Activated naive CD4-positive, alpha-beta T cell treated with anti-CD3 and anti-CD28 coated beads, Interleukin-2, amount 50 U/mL, for 72 hours (primary cell): Measurements from ENCODE around the gene EPS8L2. TPM values are rescaled to one million over a fixed set of nuclear protein-coding genes. Genes with fewer than 3 reads are reported as not detected.

ENCODE experiments used
- ATAC-seq, 2 donors: fragments of 150-1000 bp; cut with Tn5 transposase; 2 replicates each; pipeline ENCODE4 v1.10.0; 2021; ENCODE audit warnings: mild to moderate bottlenecking in 2 of 2, moderate library complexity in 2 of 2
- DNase-seq, 2 donors: peaks; one replicate each; pipeline ENCODE4 v3.0.0; 2021 to 2022; ENCODE audit warnings: low spot score in 2 of 2
- H3K27ac Mint-ChIP-seq, 2 donors: one replicate each; pipeline ENCODE4 v1.8.0; 2022; ENCODE audit warnings: mild to moderate bottlenecking in 2 of 2, mixed read lengths in 2 of 2
- H3K36me3 Mint-ChIP-seq, 2 donors: one replicate each; pipeline ENCODE4 v1.8.0; 2022; ENCODE audit warnings: mixed read lengths in 2 of 2
- H3K9me3 Mint-ChIP-seq, 2 donors: one replicate each; pipeline ENCODE4 v1.8.0; 2022; ENCODE audit warnings: mixed read lengths in 2 of 2
- total RNA-seq, 2 donors: library from RNA; stranded (reverse); gene quantifications; one replicate each; pipeline ENCODE4 v1.2.3, GENCODE V29; 2022

EPS8L2 gene
- total RNA-seq, 2 donors from 2014 or later = 2.4 to 34.1 TPM

DNA sequence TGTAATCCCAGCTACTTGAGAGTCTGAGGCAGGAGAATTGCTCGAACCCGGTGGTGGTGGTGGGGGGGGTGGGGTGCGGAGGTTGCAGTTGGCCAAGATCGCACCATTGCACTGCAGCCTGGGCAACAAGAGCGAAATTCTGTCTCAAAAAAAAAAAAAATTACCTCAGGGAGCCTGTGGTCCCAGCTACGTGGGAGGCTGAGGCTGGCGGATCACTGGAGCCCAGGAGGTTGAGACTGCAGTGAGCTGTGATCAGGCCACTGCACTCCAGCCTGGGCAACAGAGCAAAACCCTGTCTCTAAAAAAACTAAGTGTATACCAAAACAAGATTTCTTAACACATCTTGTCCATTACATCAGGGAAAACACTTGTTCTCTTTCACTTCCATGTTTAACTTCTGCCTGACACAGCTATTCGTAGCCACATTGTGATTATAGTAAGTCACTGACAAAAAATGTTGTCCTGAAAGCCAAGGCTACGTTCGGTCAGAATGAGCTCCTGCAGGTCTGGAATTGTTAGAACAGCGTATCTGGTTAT, 9.0 kb upstream of the EPS8L2 start:
- peak overlapping the region; percentile 36 to 96 for H3K27ac Mint-ChIP-seq
- ATAC-seq (no peak), DNase-seq (no peak)
- peaks cover 7 to 11% of the 10 kb centered on the region in 2 donors for H3K36me3 Mint-ChIP-seq
- H3K9me3 Mint-ChIP-seq = no peaks in the 10 kb centered on the region

DNA sequence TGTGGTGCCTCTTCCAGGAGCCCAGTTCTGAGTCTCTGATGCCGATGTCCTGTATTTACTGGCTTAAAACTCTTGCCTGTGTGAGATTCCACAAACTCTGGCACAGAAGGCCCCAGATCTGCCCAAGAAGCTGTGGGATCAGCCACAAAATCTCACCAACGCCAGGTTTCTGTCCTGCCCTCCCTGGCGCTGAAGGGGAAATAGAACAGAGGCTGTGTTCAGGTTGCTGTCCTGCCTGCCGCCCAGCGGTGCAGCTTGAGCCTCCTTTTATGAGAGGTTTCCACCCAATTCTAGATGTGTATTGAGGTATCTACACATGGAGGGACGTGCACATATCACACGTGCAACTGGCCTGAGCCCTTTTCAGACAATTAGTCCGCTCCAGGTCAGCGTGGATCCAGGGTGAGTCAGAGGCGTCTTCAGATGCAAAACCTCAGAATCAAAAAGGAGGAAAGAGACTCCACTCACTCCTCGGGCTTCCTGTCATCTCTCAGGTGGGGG, 8.2 kb upstream of the EPS8L2 start:
- DNase-seq = no peak
- peak overlapping the region; percentile 15 to 79 for H3K27ac Mint-ChIP-seq
- H3K36me3 Mint-ChIP-seq = peaks cover 7 to 10% of the 10 kb centered on the region in 2 donors
- no peaks in the 10 kb centered on the region for H3K9me3 Mint-ChIP-seq
- ATAC-seq = no peak

DNA sequence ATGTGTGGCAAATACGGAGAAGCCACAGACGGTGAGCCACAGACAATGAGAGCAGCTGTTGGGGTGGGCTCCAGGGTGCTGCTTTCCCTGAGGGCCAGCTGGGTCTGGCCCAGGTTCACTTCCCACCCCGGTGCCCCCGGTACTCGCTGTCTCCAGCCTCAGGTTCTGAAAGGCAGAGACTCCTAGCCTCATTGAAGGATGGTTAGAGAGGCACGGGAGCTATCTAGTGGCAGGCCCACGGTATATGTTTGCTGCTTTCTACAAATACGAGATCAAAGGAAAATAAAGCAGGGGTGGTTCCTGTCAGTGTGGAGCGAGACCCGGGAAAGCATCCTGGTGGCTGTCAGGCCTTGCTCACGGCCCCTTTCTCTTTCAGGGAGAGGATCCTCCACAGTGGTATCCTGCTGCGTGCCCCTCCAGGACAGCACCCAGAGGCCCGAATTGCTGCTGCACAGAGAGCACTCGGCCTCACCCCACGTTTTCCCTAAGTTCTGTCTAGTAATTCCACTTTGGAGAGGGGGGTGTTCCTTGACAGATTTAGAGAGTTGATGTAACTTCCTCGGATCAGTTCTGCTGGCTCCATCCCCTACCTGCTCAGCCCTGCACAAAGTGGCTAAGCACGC, 7.4 kb upstream of the EPS8L2 start:
- H3K9me3 Mint-ChIP-seq = no peaks in the 10 kb centered on the region
- ATAC-seq (no peak), DNase-seq (no peak)
- H3K27ac Mint-ChIP-seq = peak overlapping the region; percentile 15 to 79
- peaks cover 3% of the 10 kb centered on the region in 2 donors for H3K36me3 Mint-ChIP-seq

DNA sequence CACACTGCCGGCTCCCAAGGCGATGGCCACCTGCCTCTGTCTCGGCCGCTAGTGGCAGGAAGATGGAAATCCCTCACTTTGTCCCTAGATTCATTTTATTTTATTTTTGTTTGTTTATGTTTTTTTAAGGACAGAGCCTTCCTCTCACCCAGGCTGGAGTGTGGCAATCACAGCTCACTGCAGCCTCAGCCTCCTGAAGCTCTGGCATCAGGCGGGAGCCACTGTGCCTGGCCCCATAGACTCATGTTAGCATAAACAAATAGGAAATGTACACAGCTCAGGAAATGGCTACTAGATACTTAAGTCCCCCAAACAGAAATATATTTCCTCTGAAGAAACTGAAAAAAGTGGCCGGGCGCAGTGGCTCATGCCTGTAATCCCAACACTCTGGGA, 6.9 kb upstream of the EPS8L2 start:
- no peak for ATAC-seq
- no peak overlapping the region for H3K27ac Mint-ChIP-seq
- H3K36me3 Mint-ChIP-seq = no peaks in the 10 kb centered on the region

DNA sequence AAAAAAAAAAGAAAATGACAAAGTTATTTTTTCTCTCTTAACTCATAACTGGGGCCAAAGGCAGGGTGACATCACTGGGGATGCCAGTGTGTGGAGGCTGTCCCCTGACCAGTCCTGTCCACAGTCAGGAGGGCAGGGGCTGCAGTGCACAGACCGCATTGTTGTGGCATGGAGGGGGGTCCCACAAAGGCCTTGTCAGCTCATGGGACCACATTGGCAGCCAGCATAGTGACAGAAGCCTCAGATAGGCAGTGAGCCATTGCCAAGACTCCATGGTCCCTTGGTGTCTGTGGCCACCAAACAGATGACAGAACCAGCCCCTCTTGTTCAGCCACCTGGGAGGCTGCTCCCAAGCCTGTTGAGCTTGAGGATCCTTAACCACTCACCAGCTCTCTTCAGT, 6.3 kb upstream of the EPS8L2 start:
- Mint-ChIP-seq H3K36me3 (no peaks in the 10 kb centered on the region), H3K27ac (no peak overlapping the region), H3K9me3 (no peaks in the 10 kb centered on the region)
- no peak for ATAC-seq
- no peak for DNase-seq

More for the DNA sequence above, 6.9 kb upstream of the EPS8L2 start:
- no peaks in the 10 kb centered on the region for H3K9me3 Mint-ChIP-seq
- DNase-seq = no peak

DNA sequence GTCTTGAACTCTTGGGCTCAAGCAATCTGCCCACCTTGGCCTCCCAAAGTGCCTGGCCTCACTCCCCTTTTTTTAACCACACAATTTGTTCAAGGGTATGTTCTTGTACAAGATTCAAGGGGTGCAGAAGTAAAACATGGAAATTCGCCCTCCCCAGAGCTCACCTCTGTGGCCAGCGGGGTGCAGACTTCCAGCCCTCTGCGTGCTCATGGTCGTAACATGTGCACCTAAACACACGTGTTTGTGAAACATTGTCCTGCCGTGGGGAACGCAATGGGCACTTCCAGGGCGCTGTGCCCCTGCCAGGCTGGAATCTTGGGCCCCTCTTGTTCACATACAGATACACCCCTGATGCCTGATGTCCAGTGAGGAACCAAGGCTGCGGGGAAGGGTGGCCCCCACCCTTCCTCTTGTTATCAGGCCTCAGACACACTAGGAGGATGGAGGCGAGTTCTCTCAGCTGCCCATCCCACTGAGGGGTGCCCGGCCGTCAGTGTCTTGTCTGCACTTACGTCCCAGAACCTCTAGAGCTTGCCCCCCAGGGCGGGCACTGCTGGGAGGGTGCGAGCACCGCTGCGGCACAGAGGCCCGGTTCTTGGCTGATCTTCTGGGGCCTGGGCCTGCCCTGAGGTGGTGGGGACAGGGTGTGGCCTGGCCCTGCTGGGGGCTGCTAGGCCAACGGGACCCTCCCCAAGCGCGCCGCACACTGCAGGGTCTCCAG, 4.1 kb upstream of the EPS8L2 start:
- ATAC-seq = no peak
- H3K9me3 Mint-ChIP-seq = no peaks in the 10 kb centered on the region
- H3K27ac Mint-ChIP-seq = no peak overlapping the region
- DNase-seq = no peak
- H3K36me3 Mint-ChIP-seq = no peaks in the 10 kb centered on the region

DNA sequence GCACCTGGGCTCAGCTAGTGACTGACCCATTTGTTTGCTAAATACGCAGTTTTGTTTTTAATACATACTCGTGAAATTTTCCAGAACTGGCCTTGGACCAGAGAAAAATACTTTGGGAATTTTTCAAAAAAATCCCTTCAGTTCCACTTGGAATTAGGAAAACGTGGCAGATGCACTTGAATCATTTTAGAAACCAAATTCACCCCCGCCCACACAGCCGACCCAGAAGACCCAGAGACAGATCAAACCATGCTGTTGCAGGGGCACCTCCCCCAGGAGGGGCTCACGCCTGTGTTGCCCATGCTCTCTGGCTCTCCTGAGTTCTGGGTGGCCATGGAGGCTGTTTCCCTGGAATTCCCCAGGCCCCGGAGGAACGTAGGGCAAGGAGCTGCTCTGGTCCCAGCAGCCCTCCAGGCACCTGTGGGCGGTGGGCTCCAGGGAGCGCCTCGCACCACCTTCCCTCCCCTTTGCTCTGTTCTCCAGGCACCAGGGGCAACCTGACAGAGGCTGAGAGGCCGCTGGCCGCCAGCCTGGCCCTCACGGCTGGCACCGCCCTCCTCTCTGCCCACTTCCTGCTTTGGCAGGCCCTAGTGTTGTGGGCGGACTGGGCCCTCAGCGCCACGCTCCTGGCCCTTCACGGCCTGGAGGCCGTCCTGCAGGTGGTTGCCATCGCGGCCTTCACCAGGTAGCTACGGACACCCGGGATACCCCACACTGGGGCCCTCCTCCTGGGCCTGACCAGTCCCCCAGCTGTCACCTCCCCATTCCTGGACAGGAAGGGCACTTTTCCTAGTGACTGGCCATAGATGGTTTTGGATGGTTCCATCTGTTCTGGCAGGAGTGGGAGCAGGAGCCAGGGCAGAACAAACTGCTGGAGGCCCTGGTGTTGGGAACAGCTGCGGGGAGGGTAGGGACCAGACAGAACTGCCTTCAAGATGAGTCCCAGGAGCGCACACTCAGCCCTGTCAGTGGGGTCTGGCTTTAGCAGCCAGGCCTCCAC, 3.3 kb upstream of the EPS8L2 start:
- H3K36me3 Mint-ChIP-seq = no peaks in the 10 kb centered on the region
- DNase-seq = no peak
- H3K9me3 Mint-ChIP-seq = no peaks in the 10 kb centered on the region
- no peak for ATAC-seq
- H3K27ac Mint-ChIP-seq = no peak overlapping the region

DNA sequence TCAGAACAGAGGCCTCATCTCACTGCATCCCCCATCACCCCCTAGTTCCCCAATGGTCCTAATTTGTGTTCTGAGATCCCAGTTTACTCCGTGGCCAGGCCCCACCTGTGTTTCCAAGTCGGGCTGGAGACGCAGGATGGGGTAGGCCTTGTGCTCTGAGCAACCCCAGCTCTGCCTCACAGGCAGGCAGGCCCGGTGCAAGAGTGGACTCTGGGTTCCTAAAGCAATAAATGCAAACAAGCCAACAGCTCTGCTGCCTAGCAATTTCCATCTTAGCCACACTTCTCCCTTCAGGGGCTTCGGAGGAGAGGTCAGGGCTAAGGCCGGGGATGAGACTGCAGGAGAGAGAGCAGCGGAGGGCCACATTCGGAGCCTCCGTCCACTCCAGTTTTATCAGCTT, 2.5 kb upstream of the EPS8L2 start:
- no peaks in the 10 kb centered on the region for H3K9me3 Mint-ChIP-seq
- no peak for ATAC-seq
- DNase-seq = no peak
- H3K27ac Mint-ChIP-seq = no peak overlapping the region
- H3K36me3 Mint-ChIP-seq = no peaks in the 10 kb centered on the region

DNA sequence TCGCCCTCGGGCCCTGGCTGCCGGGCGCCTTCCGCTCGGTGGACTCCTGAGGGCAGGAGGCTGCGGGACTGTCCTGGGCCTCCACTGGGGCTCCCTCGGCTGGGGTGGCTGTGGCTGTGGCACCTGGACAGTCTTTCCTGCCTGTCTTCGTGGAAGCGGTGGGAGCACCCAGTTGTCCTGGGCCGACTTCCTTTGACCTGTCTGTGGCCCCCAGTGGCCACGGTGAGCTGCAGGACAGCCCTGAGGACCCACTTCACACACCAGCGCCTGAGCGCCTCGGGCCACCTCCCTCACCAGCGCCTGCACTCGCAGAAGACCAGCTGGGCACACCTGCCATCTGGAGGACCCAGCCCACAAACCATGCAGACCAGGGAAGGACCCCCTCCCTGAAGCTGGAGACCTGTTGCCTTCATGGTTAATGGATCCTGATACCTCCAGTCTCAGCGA, 1.8 kb upstream of the EPS8L2 start:
- Mint-ChIP-seq H3K9me3 (no peaks in the 10 kb centered on the region), H3K27ac (no peak overlapping the region)

DNA sequence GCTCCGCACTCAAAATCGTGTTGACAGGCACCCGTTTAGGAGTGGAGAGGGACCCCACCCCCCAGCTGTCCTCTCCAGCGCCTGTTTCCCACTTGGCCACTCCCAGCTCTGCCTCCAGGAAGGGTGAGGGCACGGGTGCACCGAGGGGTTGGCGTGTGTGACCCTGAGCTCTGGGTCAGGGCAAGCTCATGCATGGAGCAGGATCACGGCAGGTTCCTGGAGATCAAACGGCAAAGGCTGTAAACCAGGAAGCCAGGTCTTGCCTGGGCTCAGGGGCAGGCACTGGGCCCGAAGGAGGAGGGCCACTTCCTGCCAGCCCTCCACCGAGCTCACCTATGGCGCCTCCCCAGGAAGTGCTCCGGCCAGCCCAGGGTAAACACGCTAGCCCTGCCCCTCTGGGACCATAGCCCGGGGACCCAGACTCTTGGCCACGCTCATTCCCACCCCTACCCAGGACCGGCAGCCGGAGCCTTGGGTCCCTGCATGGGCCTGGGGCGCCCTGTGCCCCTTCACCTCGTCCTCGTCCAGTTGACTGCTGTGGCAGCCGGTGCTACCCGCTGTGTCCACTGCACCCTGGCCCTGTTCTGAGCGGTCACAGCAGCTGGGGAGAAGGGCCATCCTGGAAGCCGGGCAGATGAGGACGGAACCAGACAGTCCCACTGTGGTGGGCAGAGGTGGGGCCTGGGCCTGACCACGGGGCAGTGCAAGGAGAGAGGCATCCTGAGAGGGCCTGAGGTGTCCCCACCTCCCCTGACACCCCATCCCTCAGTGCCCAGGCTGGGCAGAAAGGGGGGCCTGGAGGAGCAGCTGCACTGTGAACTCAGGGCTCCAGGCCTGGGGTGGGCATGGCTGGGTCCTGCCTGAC, 1.0 kb upstream of the EPS8L2 start:
- Mint-ChIP-seq H3K27ac (no peak overlapping the region), H3K36me3 (no peaks in the 10 kb centered on the region), H3K9me3 (no peaks in the 10 kb centered on the region)
- DNase-seq = peak in 1 of 2 donors; percentile 58
- ATAC-seq = peak in 1 of 2 donors; percentile 8

More for the DNA sequence above, 1.8 kb upstream of the EPS8L2 start:
- DNase-seq (peak in 1 of 2 donors; percentile 54), ATAC-seq (no peak)
- H3K36me3 Mint-ChIP-seq = no peaks in the 10 kb centered on the region

DNA sequence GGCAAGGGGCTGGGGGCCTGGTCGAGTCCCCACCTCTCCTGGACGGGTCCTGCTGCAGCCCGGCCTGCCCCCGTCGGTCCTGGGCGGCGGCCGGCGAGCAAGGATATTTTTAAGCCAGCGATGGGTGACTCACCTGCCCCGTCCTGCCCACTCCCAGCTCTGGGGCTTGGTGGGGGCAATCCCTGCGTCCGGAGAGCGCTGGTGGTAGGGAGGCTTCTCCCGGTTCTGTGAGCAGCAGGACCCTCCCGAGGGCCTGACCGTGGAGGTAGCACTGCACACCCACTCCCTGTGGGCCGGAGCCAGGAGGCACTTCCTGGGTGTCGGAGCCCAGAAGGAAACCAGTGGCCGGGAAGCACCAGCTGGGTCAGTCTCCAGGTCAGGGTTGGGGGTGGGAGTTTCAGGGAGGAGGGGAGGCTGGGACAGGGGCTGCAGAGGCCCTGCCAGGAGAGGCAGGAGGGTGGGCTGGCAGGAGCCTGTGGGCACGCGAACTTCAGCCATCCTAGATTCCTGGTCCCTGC, 467 bp downstream of the EPS8L2 start:
- H3K27ac Mint-ChIP-seq = no peak overlapping the region
- ATAC-seq = peak in 1 of 2 donors; percentile 72

DNA sequence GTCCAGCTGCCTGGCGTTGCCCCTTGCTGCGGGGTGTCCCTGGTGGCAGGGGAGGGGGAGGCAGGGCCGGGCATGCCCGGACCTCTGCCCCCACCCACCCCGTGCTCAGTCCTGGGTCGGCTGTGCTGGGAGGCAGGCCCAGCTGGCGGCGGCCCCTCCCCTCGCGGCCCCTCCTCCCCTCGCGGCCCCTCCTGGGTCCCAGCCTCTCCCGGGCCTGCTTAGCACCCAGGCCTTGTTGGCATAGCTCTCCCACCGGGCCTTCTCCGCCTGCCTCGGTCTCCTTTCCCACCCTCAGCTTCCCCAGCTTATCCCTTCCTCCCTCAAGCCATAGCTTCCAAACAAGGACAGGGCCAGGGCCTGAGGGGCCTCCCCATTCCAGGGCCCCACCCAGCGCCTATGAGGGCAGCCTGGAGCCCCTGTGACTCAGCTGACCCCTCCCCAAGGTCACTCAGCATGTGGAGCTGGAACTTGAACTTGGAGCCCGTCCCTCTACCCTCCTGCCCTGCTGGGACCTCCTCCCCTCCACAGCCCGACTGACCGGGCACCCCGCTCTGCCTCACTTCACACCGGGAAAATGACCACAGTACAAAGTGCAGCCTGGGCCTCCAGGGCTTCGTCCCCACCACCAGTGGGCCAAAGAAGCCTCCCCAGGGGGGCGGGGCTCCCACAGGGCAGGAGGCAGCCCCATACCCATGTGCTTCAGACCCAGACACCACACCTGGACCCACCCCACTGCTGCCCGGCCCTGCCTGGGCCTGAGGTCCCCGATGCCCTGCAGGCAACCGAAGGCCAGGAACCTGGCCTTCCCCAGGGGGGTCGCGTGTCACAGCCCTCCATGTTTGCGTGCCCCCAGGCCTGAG, 1.2 kb downstream of the EPS8L2 start:
- ATAC-seq = peak in 1 of 2 donors; percentile 3
- Mint-ChIP-seq H3K36me3 (no peaks in the 10 kb centered on the region), H3K9me3 (no peaks in the 10 kb centered on the region), H3K27ac (no peak overlapping the region)
- DNase-seq = no peak

More for the DNA sequence above, 467 bp downstream of the EPS8L2 start:
- no peaks in the 10 kb centered on the region for H3K9me3 Mint-ChIP-seq
- H3K36me3 Mint-ChIP-seq = no peaks in the 10 kb centered on the region
- DNase-seq = peak in 1 of 2 donors; percentile 54

DNA sequence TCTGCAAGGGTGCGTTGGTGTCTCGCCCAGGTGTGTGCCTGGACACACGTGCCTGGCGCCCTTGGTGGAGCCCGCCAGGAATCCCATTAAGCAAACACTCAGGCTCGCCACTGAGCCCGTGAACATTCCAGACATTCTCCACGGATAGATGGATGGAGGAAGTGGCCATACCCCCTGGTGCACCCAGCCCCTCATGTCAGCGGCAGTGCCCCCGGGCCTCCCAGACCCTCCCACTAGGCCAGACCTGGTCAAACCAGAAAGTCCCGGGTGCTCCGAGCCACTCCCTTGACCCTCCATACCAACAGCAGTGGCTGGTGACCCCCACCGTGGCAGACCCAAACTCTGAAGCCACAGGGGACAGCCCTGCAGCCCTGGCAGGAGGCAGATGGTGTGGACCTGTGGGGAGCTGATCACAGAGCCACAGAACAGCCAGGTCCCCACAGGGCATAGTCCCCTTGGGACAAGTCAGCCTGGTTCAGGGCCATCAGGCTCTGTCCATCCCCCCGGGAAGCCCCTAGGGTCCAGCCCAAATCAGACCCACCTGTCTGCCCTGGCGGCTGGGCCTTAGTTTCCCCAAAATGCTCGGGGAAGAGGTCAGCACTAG, 1.9 kb downstream of the EPS8L2 start:
- DNase-seq (no peak), ATAC-seq (no peak)
- H3K9me3 Mint-ChIP-seq = no peaks in the 10 kb centered on the region
- H3K27ac Mint-ChIP-seq = no peak overlapping the region
- H3K36me3 Mint-ChIP-seq = no peaks in the 10 kb centered on the region

DNA sequence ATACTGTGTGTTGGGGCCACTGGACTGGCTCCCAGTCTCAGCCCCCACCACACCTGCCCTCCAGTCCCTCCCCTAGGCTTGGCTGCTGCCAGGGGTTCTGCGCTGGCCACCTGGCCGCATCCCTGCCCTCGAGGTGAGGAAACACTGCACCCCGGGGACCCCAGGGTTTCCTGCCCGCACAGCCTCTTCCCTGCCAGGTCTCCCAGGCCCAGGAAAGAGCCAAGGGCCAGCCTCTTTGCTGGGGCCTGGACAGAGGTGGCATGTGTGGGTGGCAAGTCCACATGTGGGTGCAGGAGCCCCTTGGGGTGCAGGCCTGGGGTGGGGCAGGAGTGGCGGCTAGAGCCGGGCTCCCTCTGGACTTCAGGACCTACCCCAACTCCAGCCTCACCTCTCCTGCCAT, 2.5 kb downstream of the EPS8L2 start:
- ATAC-seq = no peak
- Mint-ChIP-seq H3K9me3 (no peaks in the 10 kb centered on the region), H3K27ac (no peak overlapping the region)

More for the DNA sequence above, 2.5 kb downstream of the EPS8L2 start:
- H3K36me3 Mint-ChIP-seq = no peaks in the 10 kb centered on the region
- no peak for DNase-seq
